Cardiac muscle cell (in vitro differentiated cells and primary cell): ENCODE measurements around the gene ADAMTS19. TPM values are rescaled to one million over a fixed set of nuclear protein-coding genes. Genes with fewer than 3 reads are reported as not detected.
"Not testable (repeated sequence)": the region's sequence is repeated elsewhere in the genome, so short reads cannot be mapped to it uniquely, and the experiment has no call there.

Experiments
- DNase-seq, 2 donors: peaks; one replicate each; pipeline versions ENCODE4 v3.0.0 to v3.0.0-alpha.2; 2010 to 2017; ENCODE audit warnings: low read depth in 1 of 2, low spot score in 1 of 2
- H3K27ac ChIP-seq: fragments of 200-600 bp; sonication (generic); 2 replicates; pipeline ENCODE4 v1.5.1; 2016
- H3K27me3 ChIP-seq: fragments of 200-600 bp; sonication (generic); 2 replicates; pipeline ENCODE4 v1.6.0; 2016; ENCODE audit warnings: control low read depth
- H3K36me3 ChIP-seq: fragments of 200-600 bp; sonication (generic); 2 replicates; pipeline ENCODE4 v1.5.1; 2016; ENCODE audit warnings: control low read depth
- H3K4me1 ChIP-seq: fragments of 200-600 bp; sonication (generic); 2 replicates; pipeline ENCODE4 v1.8.1; 2017; ENCODE audit warnings: low read depth, mild to moderate bottlenecking, mixed run types
- H3K4me3 ChIP-seq: fragments of 200-600 bp; sonication (generic); 2 replicates; pipeline ENCODE4 v1.5.1; 2016; ENCODE audit warnings: mild to moderate bottlenecking
- H3K9me3 ChIP-seq: fragments of 200-600 bp; sonication (generic); 2 replicates; pipeline ENCODE4 v1.5.1; 2017; ENCODE audit warnings: low read depth, mild to moderate bottlenecking, control low read depth
- CTCF ChIP-seq: IDR thresholded peaks from 2 replicates; pipeline ENCODE4 v1.5.1; 2012; ENCODE audit warnings: low read depth, mild to moderate bottlenecking, low read length
- polyA plus RNA-seq: library from polyadenylated mRNA; unstranded; fragments of >200 nt; fragmentation: Nextera tagmentation; extraction: Ambion mirVana; gene quantifications from 2 replicates; pipeline ENCODE4 v1.2.1, GENCODE V29; 2016
- total RNA-seq: library from RNA; depleted of rRNA; stranded (reverse); fragments of >200 nt; gene quantifications from 2 replicates; pipeline ENCODE4 v1.2.3, GENCODE V29; 2016

The ADAMTS19 gene
- total and polyA plus RNA-seq, 2 experiments from 2014 or later: 26.6 to 111 TPM

GRCh38 chr5:129619782-129620181 lies 159.7 kb downstream of the ADAMTS19 start:
- TF ChIP-seq CTCF: no peak
- Histone ChIP-seq H3K36me3 (peaks cover 18% of the 10 kb centered on the region), H3K4me1 (no peaks in the 10 kb centered on the region), H3K27ac (no peak overlapping the region), H3K27me3 (no peaks in the 10 kb centered on the region), H3K4me3 (no peak overlapping the region), H3K9me3 (no peaks in the 10 kb centered on the region)
- DNase-seq: no peak

GRCh38 chr5:129622531-129622930 lies 162.4 kb downstream of the ADAMTS19 start:
- TF ChIP-seq CTCF: no peak
- Histone ChIP-seq H3K9me3 (no peaks in the 10 kb centered on the region), H3K36me3 (peaks cover 18% of the 10 kb centered on the region)

GRCh38 chr5:129629575-129629974 lies 169.5 kb downstream of the ADAMTS19 start:
- Histone ChIP-seq H3K27ac (no peak overlapping the region), H3K4me3 (no peak overlapping the region), H3K27me3 (no peaks in the 10 kb centered on the region), H3K4me1 (no peaks in the 10 kb centered on the region), H3K36me3 (peaks cover 18% of the 10 kb centered on the region), H3K9me3 (no peaks in the 10 kb centered on the region)
- TF ChIP-seq CTCF: no peak
- DNase-seq: no peak

More at GRCh38 chr5:129622531-129622930, 162.4 kb downstream of the ADAMTS19 start:
- DNase-seq: no peak
- no peak overlapping the region for H3K27ac ChIP-seq
- no peaks in the 10 kb centered on the region for H3K27me3 ChIP-seq
- H3K4me1 ChIP-seq: no peaks in the 10 kb centered on the region
- no peak overlapping the region for H3K4me3 ChIP-seq

DNA sequence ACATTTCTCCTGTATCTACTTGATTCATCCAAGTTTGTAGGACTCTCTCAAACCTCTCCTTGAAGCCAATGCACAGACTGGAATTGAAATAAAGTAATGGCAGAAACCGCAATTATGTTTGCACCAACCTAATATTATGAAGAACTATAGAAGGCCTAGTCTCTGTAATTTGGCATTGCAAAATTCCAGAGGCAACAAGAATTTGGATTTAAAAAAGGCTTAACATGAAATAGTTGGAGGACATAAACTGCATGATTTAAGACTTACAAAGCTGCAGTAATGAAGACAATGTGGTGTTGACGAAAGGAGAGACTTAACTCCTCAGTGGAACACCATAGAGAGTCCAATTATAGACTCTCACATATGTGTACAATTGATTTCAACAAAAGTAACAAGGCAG lies 170.0 kb downstream of the ADAMTS19 start:
- TF ChIP-seq CTCF: no peak
- Histone ChIP-seq H3K27me3 (no peaks in the 10 kb centered on the region), H3K27ac (no peak overlapping the region)

GRCh38 chr5:129631961-129632360 lies 171.9 kb downstream of the ADAMTS19 start:
- peak in 1 of 2 donors; percentile 11 for DNase-seq
- Histone ChIP-seq H3K27me3 (no peaks in the 10 kb centered on the region), H3K27ac (no peak overlapping the region), H3K36me3 (peaks cover 18% of the 10 kb centered on the region), H3K4me3 (no peak overlapping the region), H3K4me1 (no peaks in the 10 kb centered on the region), H3K9me3 (no peaks in the 10 kb centered on the region)
- no peak for TF ChIP-seq CTCF

More for the DNA sequence above, 170.0 kb downstream of the ADAMTS19 start:
- peaks cover 18% of the 10 kb centered on the region for H3K36me3 ChIP-seq
- no peak for DNase-seq
- H3K4me1 ChIP-seq: no peaks in the 10 kb centered on the region
- no peak overlapping the region for H3K4me3 ChIP-seq
- no peaks in the 10 kb centered on the region for H3K9me3 ChIP-seq

DNA sequence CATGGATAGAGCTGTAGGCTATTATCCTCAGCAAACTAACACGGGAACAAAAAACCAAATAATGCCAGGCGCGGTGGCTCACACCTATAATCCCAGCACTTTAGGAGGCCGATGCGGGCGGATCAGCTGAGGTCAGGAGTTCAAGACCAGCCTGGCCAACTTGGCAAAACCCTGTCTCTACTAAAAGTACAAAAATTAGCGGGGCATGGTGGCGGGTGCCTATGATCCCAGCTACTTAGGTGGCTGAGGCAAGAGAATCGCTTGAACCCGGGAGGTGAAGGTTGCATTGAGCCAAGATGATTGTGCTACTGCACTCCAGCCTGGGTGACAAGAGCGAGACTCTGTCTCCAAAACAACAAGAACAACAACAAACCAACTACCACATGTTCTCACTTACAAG lies 177.4 kb downstream of the ADAMTS19 start:
- Histone ChIP-seq H3K36me3 (peaks cover 14% of the 10 kb centered on the region), H3K4me1 (peaks cover 26% of the 10 kb centered on the region)
- not testable (repeated sequence) for DNase-seq, H3K27me3 ChIP-seq, H3K4me3 ChIP-seq, H3K9me3 ChIP-seq, H3K27ac ChIP-seq
